Type B pancreatic cell (in vitro differentiated cells): Measurements from ENCODE around the gene SCYGR5. TPM values are rescaled to one million over a fixed set of nuclear protein-coding genes. Genes with fewer than 3 reads are reported as not detected.

Experiments
- DNase-seq: peaks from one replicate; pipeline ENCODE4 v3.0.0; 2021; ENCODE audit warnings: mixed read lengths; ENCODE audit not compliant: unreplicated experiment; ENCODE audit errors: extremely low spot score
- H3K27ac Mint-ChIP-seq: 2 replicates; pipeline ENCODE4 v1.8.0; 2021; ENCODE audit warnings: mild to moderate bottlenecking, mixed read lengths
- H3K27me3 Mint-ChIP-seq: 2 replicates; pipeline ENCODE4 v1.8.0; 2021; ENCODE audit warnings: mixed read lengths
- H3K36me3 Mint-ChIP-seq: 2 replicates; pipeline ENCODE4 v1.8.0; 2021; ENCODE audit warnings: mixed read lengths
- H3K4me1 Mint-ChIP-seq: one replicate; pipeline ENCODE4 v1.8.0; 2021; ENCODE audit warnings: mixed read lengths; ENCODE audit not compliant: unreplicated experiment
- H3K4me3 Mint-ChIP-seq: 2 replicates; pipeline ENCODE4 v1.8.0; 2021; ENCODE audit warnings: mild to moderate bottlenecking, mixed read lengths
- H3K9me3 Mint-ChIP-seq: 2 replicates; pipeline ENCODE4 v1.8.0; 2021; ENCODE audit warnings: mixed read lengths
- CTCF ChIP-seq: fragments of 200-600 bp; sonication (generic); conservative IDR thresholded peaks from 2 replicates; pipeline ENCODE4 v1.5.0; 2021; ENCODE audit warnings: antibody characterized with exemption, mild to moderate bottlenecking
- total RNA-seq: library from RNA; stranded (reverse); gene quantifications from 2 replicates; pipeline ENCODE4 v1.2.1, GENCODE V29; 2021; ENCODE audit warnings: low replicate concordance

Gene SCYGR5
- total RNA-seq, 1 donor from 2014 or later = not detected

GRCh38 chr2:227643990-227644551 is 22.5 kb upstream of the SCYGR5 start:
- no peaks in the 10 kb centered on the region for H3K9me3 Mint-ChIP-seq
- H3K27ac Mint-ChIP-seq = no peak overlapping the region
- H3K4me1 Mint-ChIP-seq = peaks cover 2% of the 10 kb centered on the region
- no peak for DNase-seq
- H3K27me3 Mint-ChIP-seq = no peaks in the 10 kb centered on the region
- H3K4me3 Mint-ChIP-seq = no peak overlapping the region
- no peak for TF ChIP-seq CTCF
- H3K36me3 Mint-ChIP-seq = no peaks in the 10 kb centered on the region

- no peak for TF ChIP-seq CTCF
- Mint-ChIP-seq H3K27ac (no peak overlapping the region), H3K36me3 (no peaks in the 10 kb centered on the region), H3K27me3 (no peaks in the 10 kb centered on the region), H3K9me3 (no peaks in the 10 kb centered on the region), H3K4me1 (peaks cover 6% of the 10 kb centered on the region), H3K4me3 (no peak overlapping the region)
- DNase-seq = no peak
These were observed 13.2 kb upstream of the SCYGR5 start for GRCh38 chr2:227653419-227653818.

GRCh38 chr2:227654426-227654825 is 12.2 kb upstream of the SCYGR5 start:
- DNase-seq = no peak
- Mint-ChIP-seq H3K4me3 (no peak overlapping the region), H3K4me1 (peaks cover under 1% of the 10 kb centered on the region), H3K27ac (no peak overlapping the region), H3K9me3 (no peaks in the 10 kb centered on the region), H3K36me3 (no peaks in the 10 kb centered on the region), H3K27me3 (no peaks in the 10 kb centered on the region)
- TF ChIP-seq CTCF = no peak

GRCh38 chr2:227655454-227655853 is 11.2 kb upstream of the SCYGR5 start:
- no peaks in the 10 kb centered on the region for H3K4me1 Mint-ChIP-seq
- DNase-seq = no peak
- no peaks in the 10 kb centered on the region for H3K9me3 Mint-ChIP-seq
- H3K4me3 Mint-ChIP-seq = no peak overlapping the region
- TF ChIP-seq CTCF = no peak
- H3K27me3 Mint-ChIP-seq = no peaks in the 10 kb centered on the region
- no peaks in the 10 kb centered on the region for H3K36me3 Mint-ChIP-seq
- no peak overlapping the region for H3K27ac Mint-ChIP-seq

GRCh38 chr2:227657199-227657845 is 9.3 kb upstream of the SCYGR5 start:
- no peak for TF ChIP-seq CTCF
- H3K4me3 Mint-ChIP-seq = no peak overlapping the region
- DNase-seq = no peak
- no peak overlapping the region for H3K27ac Mint-ChIP-seq
- no peaks in the 10 kb centered on the region for H3K9me3 Mint-ChIP-seq
- no peaks in the 10 kb centered on the region for H3K4me1 Mint-ChIP-seq
- H3K27me3 Mint-ChIP-seq = no peaks in the 10 kb centered on the region
- no peaks in the 10 kb centered on the region for H3K36me3 Mint-ChIP-seq
